Measurements from ENCODE around the gene CCDC93. TPM values are rescaled to one million over a fixed set of nuclear protein-coding genes. Genes with fewer than 3 reads are reported as not detected.

Gene CCDC93
- total RNA-seq, 4 donors from 2014 or later: 41.6 to 450 (median 80.7) TPM

GRCh38 chr2:117917223-117917917, 96.5 kb downstream of the CCDC93 start:
- in situ Hi-C loops (cut with MboI; ENCODE audit: low pct_ligation_motif_present in 1 of 4, low pct_unique_long_range_greater_than_20kb in 1 of 4, low sequenced_read_pairs in 3 of 4) (no loop called here), intact Hi-C loops (cut with DNase I; ENCODE audit: low total_unique reads) (no loop called here)
- TF ChIP-seq POLR2AphosphoS5 (IDR thresholded peaks at IDR 0.05) (no peak), EP300 (IDR thresholded peaks at IDR 0.05; ENCODE audit: low read depth) (no peak), POLR2A (IDR thresholded peaks at IDR 0.05) (no peak), CTCF (IDR thresholded peaks at IDR 0.05) (no peak)
- Histone ChIP-seq H3K4me1 (peaks cover 0 to under 1% (median 0%) of the 10 kb centered on the region in 4 donors), H3K36me3 (peaks cover 0 to 43% (median 18%) of the 10 kb centered on the region in 4 donors), H3K27me3 (no peaks in the 10 kb centered on the region), H3K27ac (no peak overlapping the region), H3K9me3 (peaks cover 0 to 5% of the 10 kb centered on the region in 2 donors), H3K4me3 (no peak overlapping the region)
- no peak for DNase-seq
- WGBS, 2 donors (ENCODE audit: low coverage in 1 of 2): 90% methylated on average over 19 of the region's 19 CpGs; no CpG with 5 or more reads in 1 of the 2 donors

GRCh38 chr2:117902933-117903332, 110.9 kb downstream of the CCDC93 start:
- WGBS, 2 donors (ENCODE audit: low coverage in 1 of 2): 90 to 93% methylated on average over 6 to 7 of the region's 7 CpGs
- intact Hi-C loops (cut with DNase I; ENCODE audit: low total_unique reads) (no loop called here), in situ Hi-C loops (cut with MboI; ENCODE audit: low pct_ligation_motif_present in 1 of 4, low pct_unique_long_range_greater_than_20kb in 1 of 4, low sequenced_read_pairs in 3 of 4) (no loop called here)
- Histone ChIP-seq H3K4me3 (no peak overlapping the region), H3K9me3 (no peaks in the 10 kb centered on the region), H3K36me3 (no peaks in the 10 kb centered on the region), H3K27ac (no peak overlapping the region), H3K27me3 (no peaks in the 10 kb centered on the region), H3K4me1 (no peaks in the 10 kb centered on the region)
- no peak for TF ChIP-seq EP300 (IDR thresholded peaks at IDR 0.05; ENCODE audit: low read depth)
- TF ChIP-seq CTCF (IDR thresholded peaks at IDR 0.05): no peak
- no peak for TF ChIP-seq POLR2AphosphoS5 (IDR thresholded peaks at IDR 0.05)
- TF ChIP-seq POLR2A (IDR thresholded peaks at IDR 0.05): no peak
- DNase-seq: no peak

GRCh38 chr2:117888897-117889296, 125.0 kb downstream of the CCDC93 start:
- WGBS, 2 donors (ENCODE audit: low coverage in 1 of 2): 33 to 61% methylated on average over 1 of the region's 1 CpG
- no peak for DNase-seq
- H3K27ac ChIP-seq: no peak overlapping the region
- peaks cover 0 to 1% of the 10 kb centered on the region in 2 donors for H3K9me3 ChIP-seq
- no peaks in the 10 kb centered on the region for H3K27me3 ChIP-seq
- H3K4me1 ChIP-seq: no peaks in the 10 kb centered on the region
- intact Hi-C loops (cut with DNase I; ENCODE audit: low total_unique reads): no loop called here
- in situ Hi-C loops (cut with MboI; ENCODE audit: low pct_ligation_motif_present in 1 of 4, low pct_unique_long_range_greater_than_20kb in 1 of 4, low sequenced_read_pairs in 3 of 4): no loop called here
- H3K36me3 ChIP-seq: no peaks in the 10 kb centered on the region
- TF ChIP-seq CTCF (IDR thresholded peaks at IDR 0.05): no peak
- TF ChIP-seq POLR2A (IDR thresholded peaks at IDR 0.05): no peak
- TF ChIP-seq EP300 (IDR thresholded peaks at IDR 0.05; ENCODE audit: low read depth): no peak
- no peak for TF ChIP-seq POLR2AphosphoS5 (IDR thresholded peaks at IDR 0.05)
- no peak overlapping the region for H3K4me3 ChIP-seq

- TF ChIP-seq POLR2A (IDR thresholded peaks at IDR 0.05) (no peak), EP300 (IDR thresholded peaks at IDR 0.05; ENCODE audit: low read depth) (no peak), POLR2AphosphoS5 (IDR thresholded peaks at IDR 0.05) (no peak), CTCF (IDR thresholded peaks at IDR 0.05) (no peak)
- in situ Hi-C loops (cut with MboI; ENCODE audit: low pct_ligation_motif_present in 1 of 4, low pct_unique_long_range_greater_than_20kb in 1 of 4, low sequenced_read_pairs in 3 of 4): no loop called here
- intact Hi-C loops (cut with DNase I; ENCODE audit: low total_unique reads): no loop called here
- 64 to 100% methylated on average over 1 to 2 of the region's 2 CpGs for WGBS, 2 donors (ENCODE audit: low coverage in 1 of 2)
- no peak overlapping the region for H3K4me3 ChIP-seq
- H3K36me3 ChIP-seq: no peaks in the 10 kb centered on the region
- no peaks in the 10 kb centered on the region for H3K27me3 ChIP-seq
- no peaks in the 10 kb centered on the region for H3K4me1 ChIP-seq
- no peak overlapping the region for H3K27ac ChIP-seq
- no peak for DNase-seq
- H3K9me3 ChIP-seq: no peaks in the 10 kb centered on the region
Observed at GRCh38 chr2:117885308-117885707, 128.6 kb downstream of the CCDC93 start.
